ENCODE results near the gene TMEM212. TPM values are rescaled to one million over a fixed set of nuclear protein-coding genes. Genes with fewer than 3 reads are reported as not detected.
A peak's percentile ranks its signal among the peaks of the same experiment; 100 is the strongest.

TMEM212 gene
- total and polyA plus RNA-seq, 2 of the 13 experiments (the other 11 are each of a cell fraction or from before 2014, with no cell fraction given), result not detected

DNA sequence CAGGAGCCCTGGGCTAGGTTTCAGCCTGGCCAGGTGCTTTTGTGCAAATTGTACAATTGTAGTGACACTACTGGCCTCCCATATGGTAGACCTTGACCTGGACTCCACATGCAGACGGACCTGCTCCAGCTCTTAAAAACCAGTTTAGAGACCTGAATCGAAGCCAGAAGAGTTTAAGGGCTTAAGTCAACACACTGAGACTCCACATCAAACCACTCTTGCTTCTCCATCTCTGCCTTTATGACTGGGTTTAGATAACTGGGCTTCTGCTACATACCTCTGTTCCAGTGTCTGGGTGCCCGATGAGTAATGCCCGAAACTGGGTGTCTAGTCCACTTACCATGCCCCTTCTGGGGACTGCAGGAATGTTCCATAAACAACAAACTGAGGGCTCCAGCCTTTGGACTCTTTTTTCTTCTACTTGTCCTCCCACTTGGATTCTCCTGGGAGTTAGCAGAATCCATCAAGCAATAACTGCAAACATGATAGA is 32.8 kb downstream of the TMEM212 start (continued):
- TF ChIP-seq, protein P1, sequence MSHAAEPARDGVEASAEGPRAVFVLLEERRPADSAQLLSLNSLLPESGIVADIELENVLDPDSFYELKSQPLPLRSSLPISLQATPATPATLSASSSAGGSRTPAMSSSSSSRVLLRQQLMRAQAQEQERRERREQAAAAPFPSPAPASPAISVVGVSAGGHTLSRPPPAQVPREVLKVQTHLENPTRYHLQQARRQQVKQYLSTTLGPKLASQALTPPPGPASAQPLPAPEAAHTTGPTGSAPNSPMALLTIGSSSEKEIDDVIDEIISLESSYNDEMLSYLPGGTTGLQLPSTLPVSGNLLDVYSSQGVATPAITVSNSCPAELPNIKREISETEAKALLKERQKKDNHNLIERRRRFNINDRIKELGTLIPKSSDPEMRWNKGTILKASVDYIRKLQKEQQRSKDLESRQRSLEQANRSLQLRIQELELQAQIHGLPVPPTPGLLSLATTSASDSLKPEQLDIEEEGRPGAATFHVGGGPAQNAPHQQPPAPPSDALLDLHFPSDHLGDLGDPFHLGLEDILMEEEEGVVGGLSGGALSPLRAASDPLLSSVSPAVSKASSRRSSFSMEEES (CRISPR knock-in tag; IDR thresholded peaks at IDR 0.05), result peak; percentile 41
- TF ChIP-seq PRMT3 (CRISPR knock-in tag; IDR thresholded peaks at IDR 0.05; ENCODE audit: borderline replicate concordance, low read depth), result no peak

DNA sequence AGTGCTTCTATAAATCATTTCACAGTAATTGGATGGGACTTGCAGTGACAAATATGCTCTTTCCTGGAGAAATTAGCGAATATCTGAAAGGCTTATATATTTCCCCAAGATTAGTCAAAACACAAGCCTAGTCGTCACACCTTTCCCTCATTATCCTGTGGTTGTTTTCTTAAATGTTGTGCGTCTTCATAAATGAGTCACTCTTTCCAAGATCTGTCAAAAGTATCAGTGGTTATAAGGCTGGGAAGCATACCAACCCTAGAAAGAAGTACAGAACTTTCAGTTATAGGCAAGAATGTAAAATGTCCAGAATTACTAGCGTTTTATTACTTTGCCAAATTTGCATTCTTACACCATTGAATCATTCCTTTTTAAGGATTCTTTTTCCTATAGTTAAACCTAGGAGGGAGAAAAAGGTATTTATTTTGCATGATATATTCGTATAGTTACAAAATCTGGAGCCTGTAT is 33.6 kb downstream of the TMEM212 start:
- 95% methylated on average over 5 of the region's 5 CpGs for WGBS (ENCODE audit: low lambda C conversion rate)
- Histone ChIP-seq H3K4me3 (replicated peaks in 1 of 3; ENCODE audit: insufficient read depth in 1 of 3, low read depth in 2 of 3, low read length in 3 of 3) (no peak overlapping the region), H4K20me1 (ENCODE audit: insufficient read depth, low read length) (no peaks in the 10 kb centered on the region), H2AFZ (ENCODE audit: low read length) (no peak overlapping the region), H3K27ac (ENCODE audit: extremely low read length, insufficient read depth, low read length) (no peak overlapping the region), H3K36me3 (replicated peaks in 1 of 2; ENCODE audit: control insufficient read depth in 1 of 2, insufficient read depth in 2 of 2, low read length in 2 of 2) (no peaks in the 10 kb centered on the region), H3K27me3 (ENCODE audit: control insufficient read depth in 1 of 2, insufficient read depth in 2 of 2, low read length in 2 of 2) (no peaks in the 10 kb centered on the region), H3K4me1 (ENCODE audit: insufficient read depth, low read length) (peaks cover 72% of the 10 kb centered on the region), H3K4me2 (ENCODE audit: low read depth, low read length) (no peak overlapping the region), H3K79me2 (ENCODE audit: insufficient read depth, low read length) (no peaks in the 10 kb centered on the region), H3K9ac (ENCODE audit: insufficient read depth, low read depth, low read length) (no peak overlapping the region), H3K9me3 (ENCODE audit: low read length) (no peaks in the 10 kb centered on the region)
- ATAC-seq (no peak), FAIRE-seq (no peak), DNase-seq (ENCODE audit: low spot score) (no peak)
- intact Hi-C loops (cut with micrococcal nuclease; ENCODE audit: unreplicated experiment) (no loop called here), in situ Hi-C loops (cut with HindIII; ENCODE audit: extremely low pct_ligation_motif_present, low pct_unique_long_range_greater_than_20kb) (no loop called here)
- no peak for TF ChIP-seq HNRNPL (IDR thresholded peaks at IDR 0.05; ENCODE audit: low read depth, low read length)
- no peak for TF ChIP-seq HNRNPLL (IDR thresholded peaks at IDR 0.05; ENCODE audit: low read depth, low read length, poor library complexity, severe bottlenecking)
- TF ChIP-seq ZKSCAN5 (CRISPR knock-in tag; IDR thresholded peaks at IDR 0.05), result no peak
- TF ChIP-seq, protein P2, sequence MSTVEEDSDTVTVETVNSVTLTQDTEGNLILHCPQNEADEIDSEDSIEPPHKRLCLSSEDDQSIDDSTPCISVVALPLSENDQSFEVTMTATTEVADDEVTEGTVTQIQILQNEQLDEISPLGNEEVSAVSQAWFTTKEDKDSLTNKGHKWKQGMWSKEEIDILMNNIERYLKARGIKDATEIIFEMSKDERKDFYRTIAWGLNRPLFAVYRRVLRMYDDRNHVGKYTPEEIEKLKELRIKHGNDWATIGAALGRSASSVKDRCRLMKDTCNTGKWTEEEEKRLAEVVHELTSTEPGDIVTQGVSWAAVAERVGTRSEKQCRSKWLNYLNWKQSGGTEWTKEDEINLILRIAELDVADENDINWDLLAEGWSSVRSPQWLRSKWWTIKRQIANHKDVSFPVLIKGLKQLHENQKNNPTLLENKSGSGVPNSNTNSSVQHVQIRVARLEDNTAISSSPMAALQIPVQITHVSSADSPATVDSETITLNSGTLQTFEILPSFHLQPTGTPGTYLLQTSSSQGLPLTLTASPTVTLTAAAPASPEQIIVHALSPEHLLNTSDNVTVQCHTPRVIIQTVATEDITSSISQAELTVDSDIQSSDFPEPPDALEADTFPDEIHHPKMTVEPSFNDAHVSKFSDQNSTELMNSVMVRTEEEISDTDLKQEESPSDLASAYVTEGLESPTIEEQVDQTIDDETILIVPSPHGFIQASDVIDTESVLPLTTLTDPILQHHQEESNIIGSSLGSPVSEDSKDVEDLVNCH (CRISPR knock-in tag; IDR thresholded peaks at IDR 0.05), result no peak
- TF ChIP-seq RARA (CRISPR knock-in tag; IDR thresholded peaks at IDR 0.05), result no peak
- TF ChIP-seq, protein P3, sequence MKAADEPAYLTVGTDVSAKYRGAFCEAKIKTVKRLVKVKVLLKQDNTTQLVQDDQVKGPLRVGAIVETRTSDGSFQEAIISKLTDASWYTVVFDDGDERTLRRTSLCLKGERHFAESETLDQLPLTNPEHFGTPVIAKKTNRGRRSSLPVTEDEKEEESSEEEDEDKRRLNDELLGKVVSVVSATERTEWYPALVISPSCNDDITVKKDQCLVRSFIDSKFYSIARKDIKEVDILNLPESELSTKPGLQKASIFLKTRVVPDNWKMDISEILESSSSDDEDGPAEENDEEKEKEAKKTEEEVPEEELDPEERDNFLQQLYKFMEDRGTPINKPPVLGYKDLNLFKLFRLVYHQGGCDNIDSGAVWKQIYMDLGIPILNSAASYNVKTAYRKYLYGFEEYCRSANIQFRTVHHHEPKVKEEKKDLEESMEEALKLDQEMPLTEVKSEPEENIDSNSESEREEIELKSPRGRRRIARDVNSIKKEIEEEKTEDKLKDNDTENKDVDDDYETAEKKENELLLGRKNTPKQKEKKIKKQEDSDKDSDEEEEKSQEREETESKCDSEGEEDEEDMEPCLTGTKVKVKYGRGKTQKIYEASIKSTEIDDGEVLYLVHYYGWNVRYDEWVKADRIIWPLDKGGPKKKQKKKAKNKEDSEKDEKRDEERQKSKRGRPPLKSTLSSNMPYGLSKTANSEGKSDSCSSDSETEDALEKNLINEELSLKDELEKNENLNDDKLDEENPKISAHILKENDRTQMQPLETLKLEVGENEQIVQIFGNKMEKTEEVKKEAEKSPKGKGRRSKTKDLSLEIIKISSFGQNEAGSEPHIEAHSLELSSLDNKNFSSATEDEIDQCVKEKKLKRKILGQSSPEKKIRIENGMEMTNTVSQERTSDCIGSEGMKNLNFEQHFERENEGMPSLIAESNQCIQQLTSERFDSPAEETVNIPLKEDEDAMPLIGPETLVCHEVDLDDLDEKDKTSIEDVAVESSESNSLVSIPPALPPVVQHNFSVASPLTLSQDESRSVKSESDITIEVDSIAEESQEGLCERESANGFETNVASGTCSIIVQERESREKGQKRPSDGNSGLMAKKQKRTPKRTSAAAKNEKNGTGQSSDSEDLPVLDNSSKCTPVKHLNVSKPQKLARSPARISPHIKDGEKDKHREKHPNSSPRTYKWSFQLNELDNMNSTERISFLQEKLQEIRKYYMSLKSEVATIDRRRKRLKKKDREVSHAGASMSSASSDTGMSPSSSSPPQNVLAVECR (CRISPR knock-in tag; IDR thresholded peaks at IDR 0.05; ENCODE audit: borderline replicate concordance), result no peak
- ChIA-PET POLR2A (no interaction called here), CTCF (ENCODE audit: low intra/inter-chr PET ratio, low total read pairs) (no interaction called here)
- BruUV-seq (replicated peaks), result no TSS peak

Data from HepG2 (cell line).